Measurements from ENCODE around the gene PDE6A. TPM values are rescaled to one million over a fixed set of nuclear protein-coding genes. Genes with fewer than 3 reads are reported as not detected.

PDE6A gene
- polyA plus RNA-seq, 2 of the 4 experiments (the other 2 are of a cell fraction), result 0.28 to 0.35 TPM

- FAIRE-seq (no peak), ATAC-seq (no peak)
These were observed 74.4 kb downstream of the PDE6A start for GRCh38 chr5:149870232-149870631.

GRCh38 chr5:149869411-149869821 lies 75.2 kb downstream of the PDE6A start:
- H3K9me3 ChIP-seq, result no peaks in the 10 kb centered on the region
- WGBS (ENCODE audit: missing lambda C conversion rate), result 89% methylated on average over 5 of the region's 5 CpGs
- TF ChIP-seq RARB (CRISPR knock-in tag; IDR thresholded peaks at IDR 0.05), result no peak
- TF ChIP-seq NFE2L2 (conservative IDR thresholded peaks at IDR 0.05; ENCODE audit: low read length), result no peak
- TF ChIP-seq CTCF (IDR thresholded peaks at IDR 0.05), result no peak
- no peak for TF ChIP-seq TFCP2L1 (CRISPR knock-in tag; IDR thresholded peaks at IDR 0.05)
- no peak for TF ChIP-seq REST (IDR thresholded peaks at IDR 0.05)
- TF ChIP-seq HEYL (CRISPR knock-in tag; IDR thresholded peaks at IDR 0.05), result no peak
- TF ChIP-seq BHLHE40 (IDR thresholded peaks at IDR 0.05; ENCODE audit: low read depth, low read length), result no peak
- no peak for TF ChIP-seq JUNB (IDR thresholded peaks at IDR 0.05)
- TF ChIP-seq CHD2 (IDR thresholded peaks at IDR 0.05; ENCODE audit: low read length, partially characterized antibody), result no peak
- no peak for TF ChIP-seq ZFP36 (IDR thresholded peaks at IDR 0.05; ENCODE audit: borderline replicate concordance, partially characterized antibody)
- TF ChIP-seq ZC3H11A (IDR thresholded peaks at IDR 0.05), result no peak
- no peak overlapping the region for H3K27ac ChIP-seq
- CTCF ChIA-PET, result interaction anchor here (0.9 to 26.7 kb wide), 4 partner anchors 16 to 202 kb away, joined by 3 to 331 read pairs (median 38); partner anchors contain the start of gene SLC26A2
- ATAC-seq (no peak), DNase-seq (ENCODE audit: low read depth in 1 of 2, low spot score in 1 of 2) (no peak), FAIRE-seq (no peak)
- no peak overlapping the region for H3K4me2 ChIP-seq
- H3K4me3 ChIP-seq, result no peak overlapping the region
- POLR2A ChIA-PET, result no interaction called here
- peaks cover 5% of the 10 kb centered on the region; the same call in 1 of the 3 replicates for H3K4me1 ChIP-seq

More at GRCh38 chr5:149870232-149870631, 74.4 kb downstream of the PDE6A start:
- H3K4me2 ChIP-seq, result no peak overlapping the region
- ChIA-PET POLR2A (no interaction called here), CTCF (interaction anchor here (0.7 to 26.7 kb wide), 7 partner anchors 9 to 203 kb away, joined by 3 to 331 read pairs (median 4); partner anchors contain the start of gene SLC26A2)
- WGBS (ENCODE audit: missing lambda C conversion rate), result 67% methylated on average over 1 of the region's 1 CpG
- TF ChIP-seq E2F6 (IDR thresholded peaks at IDR 0.05; ENCODE audit: borderline replicate concordance, low read depth) (no peak), FOSL2 (IDR thresholded peaks at IDR 0.05) (no peak), FOSL2 (CRISPR knock-in tag; IDR thresholded peaks at IDR 0.05) (no peak)
- no peak for DNase-seq (ENCODE audit: low read depth in 1 of 2, low spot score in 1 of 2)
- H3K4me1 ChIP-seq, result peaks cover 5% of the 10 kb centered on the region; the same call in 1 of the 3 replicates
- no peak overlapping the region for H3K4me3 ChIP-seq
- H3K27ac ChIP-seq, result no peak overlapping the region
- H3K9me3 ChIP-seq, result no peaks in the 10 kb centered on the region

GRCh38 chr5:149865746-149866145 lies 78.8 kb downstream of the PDE6A start:
- POLR2A ChIA-PET, result interaction anchor here (1.5 kb wide), 1 partner anchor 96 kb away, joined by 3 read pairs; no protein-coding TSS in a partner anchor
- no peak for TF ChIP-seq TFCP2L1 (CRISPR knock-in tag; IDR thresholded peaks at IDR 0.05)
- no peak for TF ChIP-seq CBX2 (IDR thresholded peaks at IDR 0.05; ENCODE audit: borderline replicate concordance, low read depth)
- TF ChIP-seq JUNB (IDR thresholded peaks at IDR 0.05), result no peak
- no peak for TF ChIP-seq CHD2 (IDR thresholded peaks at IDR 0.05; ENCODE audit: low read length, partially characterized antibody)
- no peak for TF ChIP-seq ATOH8 (CRISPR knock-in tag; IDR thresholded peaks at IDR 0.05; ENCODE audit: low read depth)
- no peak for TF ChIP-seq MAFK (IDR thresholded peaks at IDR 0.05; ENCODE audit: partially characterized antibody)
- no peak for TF ChIP-seq ELK1 (IDR thresholded peaks at IDR 0.05; ENCODE audit: low read depth, low read length)
- TF ChIP-seq CEBPB (IDR thresholded peaks at IDR 0.05), result no peak
- TF ChIP-seq KDM5A (IDR thresholded peaks at IDR 0.05), result no peak
- TF ChIP-seq PBX3 (IDR thresholded peaks at IDR 0.05), result no peak
- TF ChIP-seq ESRRA (IDR thresholded peaks at IDR 0.05; ENCODE audit: borderline replicate concordance, low read length), result no peak
- TF ChIP-seq POLR2AphosphoS2 (conservative IDR thresholded peaks at IDR 0.05; ENCODE audit: low read length), result no peak
- no peak for TF ChIP-seq MYC (IDR thresholded peaks at IDR 0.05; ENCODE audit: borderline replicate concordance, low read length)
- no peak for TF ChIP-seq EHF (CRISPR knock-in tag; IDR thresholded peaks at IDR 0.05)
- CTCF ChIA-PET, result interaction anchor here (0.7 to 35.9 kb wide), 6 partner anchors 9 to 125 kb away, joined by 3 to 768 read pairs (median 38); partner anchors contain the start of gene SLC26A2
- DNase-seq (ENCODE audit: low read depth in 1 of 2, low spot score in 1 of 2) (no peak), FAIRE-seq (no peak), ATAC-seq (no peak)
- H3K4me2 ChIP-seq, result no peak overlapping the region
- H3K9me3 ChIP-seq, result no peaks in the 10 kb centered on the region
- peaks cover 10% of the 10 kb centered on the region for H3K4me1 ChIP-seq
- WGBS (ENCODE audit: missing lambda C conversion rate), result 86% methylated on average over 4 of the region's 4 CpGs
- H3K4me3 ChIP-seq, result no peak overlapping the region
- no peak overlapping the region for H3K27ac ChIP-seq

Measured in A549 (cell line).